Measurements from ENCODE around the gene ZNF516.
"Not testable (repeated sequence)": the region's sequence is repeated elsewhere in the genome, so short reads cannot be mapped to it uniquely, and the experiment has no call there.

The ZNF516 gene

GRCh38 chr18:76495006-76495370, at the start of gene ZNF516:
TSS of gene ZNF516 (minus strand) at chr18:76495242. CDS start at chr18:76443054, 52,188 bp downstream.
- H2AFZ ChIP-seq, result peak within 1 kb of the TSS; percentile 91
- peaks cover 7% of the 10 kb centered on the region for H3K4me1 ChIP-seq
- peaks cover 6% of the 10 kb centered on the region for H3K79me2 ChIP-seq
- H3K4me2 ChIP-seq (ENCODE audit: low read length), result peak within 1 kb of the TSS; percentile 87
- no peaks in the 10 kb centered on the region for H3K27me3 ChIP-seq (ENCODE audit: control insufficient read depth, insufficient read depth, low read length)
- H3K9me3 ChIP-seq (ENCODE audit: control insufficient read depth, low read length), result no peaks in the 10 kb centered on the region
- H3K27ac ChIP-seq, result peak within 1 kb of the TSS; percentile 83
- peak within 1 kb of the TSS; percentile 72 for H3K4me3 ChIP-seq (ENCODE audit: low read depth, low read length)
- no peak for TF ChIP-seq CTCF (IDR thresholded peaks at IDR 0.05)
- H3K36me3 ChIP-seq (ENCODE audit: control insufficient read depth, insufficient read depth, low read length), result no peaks in the 10 kb centered on the region
- H3K9ac ChIP-seq, result no peak within 1 kb of the TSS

- no peak overlapping the region for H3K27ac ChIP-seq
- H3K27me3 ChIP-seq (ENCODE audit: control insufficient read depth, insufficient read depth, low read length), result no peaks in the 10 kb centered on the region
- TF ChIP-seq CTCF (IDR thresholded peaks at IDR 0.05), result no peak
- H3K4me1 ChIP-seq, result no peaks in the 10 kb centered on the region
- H3K9ac ChIP-seq, result no peak overlapping the region
- no peak overlapping the region for H2AFZ ChIP-seq
- no peaks in the 10 kb centered on the region for H3K9me3 ChIP-seq (ENCODE audit: control insufficient read depth, low read length)
- no peaks in the 10 kb centered on the region for H3K79me2 ChIP-seq
- H3K4me3 ChIP-seq (ENCODE audit: low read depth, low read length), result no peak overlapping the region
- H3K4me2 ChIP-seq (ENCODE audit: low read length), result no peak overlapping the region
- no peaks in the 10 kb centered on the region for H3K36me3 ChIP-seq (ENCODE audit: control insufficient read depth, insufficient read depth, low read length)
These were observed 43.8 kb upstream of the ZNF516 start for GRCh38 chr18:76538846-76539245.

- H3K27ac ChIP-seq, result no peak overlapping the region
- no peaks in the 10 kb centered on the region for H3K27me3 ChIP-seq (ENCODE audit: control insufficient read depth, insufficient read depth, low read length)
- no peaks in the 10 kb centered on the region for H3K4me1 ChIP-seq
- no peaks in the 10 kb centered on the region for H3K9me3 ChIP-seq (ENCODE audit: control insufficient read depth, low read length)
- no peak overlapping the region for H3K9ac ChIP-seq
- no peak overlapping the region for H3K4me3 ChIP-seq (ENCODE audit: low read depth, low read length)
- H3K4me2 ChIP-seq (ENCODE audit: low read length), result no peak overlapping the region
- no peak overlapping the region for H2AFZ ChIP-seq
- no peaks in the 10 kb centered on the region for H3K36me3 ChIP-seq (ENCODE audit: control insufficient read depth, insufficient read depth, low read length)
- H3K79me2 ChIP-seq, result no peaks in the 10 kb centered on the region
- no peak for TF ChIP-seq CTCF (IDR thresholded peaks at IDR 0.05)
These were observed 42.6 kb upstream of the ZNF516 start for GRCh38 chr18:76537621-76538020.

- H3K36me3 ChIP-seq (ENCODE audit: control insufficient read depth, insufficient read depth, low read length); H3K4me2 ChIP-seq (ENCODE audit: low read length); H3K4me3 ChIP-seq (ENCODE audit: low read depth, low read length); H3K27ac ChIP-seq; H3K9me3 ChIP-seq (ENCODE audit: control insufficient read depth, low read length); H3K79me2 ChIP-seq; H3K9ac ChIP-seq; H3K4me1 ChIP-seq; H3K27me3 ChIP-seq (ENCODE audit: control insufficient read depth, insufficient read depth, low read length); H2AFZ ChIP-seq: not testable (repeated sequence)
These were observed 41.6 kb upstream of the ZNF516 start for GRCh38 chr18:76536593-76536992.

- no peaks in the 10 kb centered on the region for H3K27me3 ChIP-seq (ENCODE audit: control insufficient read depth, insufficient read depth, low read length)
- no peaks in the 10 kb centered on the region for H3K79me2 ChIP-seq
- H3K4me3 ChIP-seq (ENCODE audit: low read depth, low read length), result no peak overlapping the region
- H3K27ac ChIP-seq, result no peak overlapping the region
- no peaks in the 10 kb centered on the region for H3K36me3 ChIP-seq (ENCODE audit: control insufficient read depth, insufficient read depth, low read length)
- no peaks in the 10 kb centered on the region for H3K9me3 ChIP-seq (ENCODE audit: control insufficient read depth, low read length)
- H2AFZ ChIP-seq, result no peak overlapping the region
- H3K9ac ChIP-seq, result no peak overlapping the region
- TF ChIP-seq CTCF (IDR thresholded peaks at IDR 0.05), result no peak
- no peak overlapping the region for H3K4me2 ChIP-seq (ENCODE audit: low read length)
- H3K4me1 ChIP-seq, result peaks cover 6% of the 10 kb centered on the region
These were observed 37.8 kb upstream of the ZNF516 start for GRCh38 chr18:76532875-76533274.
